Measurements from ENCODE around the gene HSD17B1. TPM values are rescaled to one million over a fixed set of nuclear protein-coding genes. Genes with fewer than 3 reads are reported as not detected.

HSD17B1 gene
- polyA plus RNA-seq, 1 donor from 2014 or later = 1.0 TPM

DNA sequence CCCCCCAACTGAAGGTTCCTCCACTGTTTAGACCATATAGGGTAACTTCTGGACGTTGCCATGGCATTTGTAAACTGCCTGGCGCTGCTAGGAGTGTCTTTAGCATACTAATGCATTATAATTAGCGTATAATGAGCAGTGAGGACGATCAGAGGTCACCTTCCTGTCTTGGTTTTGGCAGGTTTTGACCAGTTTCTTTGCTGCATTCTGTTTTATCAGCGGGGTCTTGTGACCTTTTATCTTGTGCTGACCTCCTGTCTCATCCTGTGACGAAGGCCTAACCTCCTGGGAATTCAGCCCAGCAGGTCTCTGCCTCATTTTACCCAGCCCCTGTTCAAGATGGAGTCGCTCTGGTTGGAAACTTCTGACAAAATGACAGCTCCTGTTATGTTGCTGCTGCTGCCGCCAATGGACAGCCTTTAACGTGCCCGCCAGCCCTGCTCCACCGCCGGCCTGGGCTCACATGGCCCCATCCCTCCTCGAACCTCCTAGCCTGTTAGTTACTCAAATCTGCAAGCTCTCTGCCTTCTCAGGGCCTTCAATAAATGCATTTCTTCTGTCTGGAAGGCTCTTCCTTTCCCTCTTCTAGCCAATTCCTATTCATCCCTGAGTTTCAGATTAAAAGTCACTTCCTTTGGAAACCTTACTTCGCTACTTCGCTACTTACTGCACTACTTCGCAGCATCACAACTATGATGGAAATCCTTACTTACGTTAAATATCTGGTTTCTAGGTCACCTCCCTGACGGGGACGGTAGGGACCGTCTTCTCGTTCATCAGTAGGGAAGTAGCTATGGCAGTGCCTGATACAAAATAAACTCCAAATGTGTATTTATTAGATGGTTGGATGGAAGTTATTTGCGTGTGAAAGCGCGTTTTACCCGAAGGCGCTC lies 17.3 kb upstream of the HSD17B1 start:
- H3K9me2 ChIP-seq (ENCODE audit: insufficient read depth, low read length) = no peaks in the 10 kb centered on the region

More for the DNA sequence above, 17.3 kb upstream of the HSD17B1 start:
- no peak overlapping the region for H3K27ac ChIP-seq (ENCODE audit: low read length)
- no peaks in the 10 kb centered on the region for H4K20me1 ChIP-seq (ENCODE audit: insufficient read depth)
- peak overlapping the region; percentile 68 for H3K9ac ChIP-seq (ENCODE audit: low read length)
- H3F3A ChIP-seq (ENCODE audit: insufficient read depth, low read length, poor library complexity, severe bottlenecking) = no peaks in the 10 kb centered on the region
- no peaks in the 10 kb centered on the region for H3K9me3 ChIP-seq (ENCODE audit: low read length)
- TF ChIP-seq RAD21 (conservative IDR thresholded peaks at IDR 0.05) (no peak), CTCF (IDR thresholded peaks at IDR 0.05; ENCODE audit: poor library complexity, severe bottlenecking) (no peak), REST (IDR thresholded peaks at IDR 0.05; ENCODE audit: borderline replicate concordance) (no peak), SMC3 (conservative IDR thresholded peaks at IDR 0.05; ENCODE audit: poor library complexity) (no peak), EZH2 (IDR thresholded peaks at IDR 0.05; ENCODE audit: borderline replicate concordance, insufficient read depth, low read length, poor library complexity, severe bottlenecking) (no peak), EP300 (conservative IDR thresholded peaks at IDR 0.05; ENCODE audit: poor library complexity, severe bottlenecking) (no peak), TAF1 (IDR thresholded peaks at IDR 0.05; ENCODE audit: low read depth) (no peak), POLR2AphosphoS5 (IDR thresholded peaks at IDR 0.05) (no peak), MXI1 (conservative IDR thresholded peaks at IDR 0.05; ENCODE audit: poor library complexity, severe bottlenecking) (no peak)
- no peak overlapping the region for H2AFZ ChIP-seq (ENCODE audit: low read depth, low read length)
- H3K4me3 ChIP-seq (ENCODE audit: low read length) = peak overlapping the region; percentile 65
- no peaks in the 10 kb centered on the region for H3K27me3 ChIP-seq (ENCODE audit: insufficient read depth, low read depth, low read length)
- no peaks in the 10 kb centered on the region for H3K79me2 ChIP-seq (replicated peaks; ENCODE audit: insufficient read depth, low read length)
- no peaks in the 10 kb centered on the region for H3K36me3 ChIP-seq (ENCODE audit: insufficient read depth, low read length)
- no peak overlapping the region for H3K4me2 ChIP-seq (ENCODE audit: low read length)

Data from neural cell (in vitro differentiated cells).